HUES6 (cell line): Measurements from ENCODE around the gene OTOF.
"Not testable (repeated sequence)": the region's sequence is repeated elsewhere in the genome, so short reads cannot be mapped to it uniquely, and the experiment has no call there.

ENCODE experiments used
- H3K27ac ChIP-seq: 2 replicates; pipeline ENCODE4 v1.7.0; 2013; ENCODE audit warnings: low read depth, mild to moderate bottlenecking, low read length, inconsistent platforms
- H3K27me3 ChIP-seq: 2 replicates; pipeline ENCODE4 v1.6.1; 2013; ENCODE audit warnings: low read length; ENCODE audit not compliant: control insufficient read depth, insufficient read depth
- H3K36me3 ChIP-seq: 2 replicates; pipeline ENCODE4 v1.6.1; 2013; ENCODE audit warnings: low read length; ENCODE audit not compliant: control insufficient read depth, insufficient read depth
- H3K4me1 ChIP-seq: 2 replicates; pipeline ENCODE4 v1.6.1; 2013; ENCODE audit warnings: low read length; ENCODE audit not compliant: control insufficient read depth, insufficient read depth
- H3K4me3 ChIP-seq: 2 replicates; pipeline ENCODE4 v1.5.1; 2013; ENCODE audit warnings: low read depth, low read length
- H3K9ac ChIP-seq: one replicate; pipeline ENCODE4 v1.6.1; 2013; ENCODE audit warnings: mild to moderate bottlenecking, low read length
- H3K9me3 ChIP-seq: 2 replicates; pipeline ENCODE4 v1.6.1; 2013; ENCODE audit warnings: low read depth, low read length; ENCODE audit not compliant: control insufficient read depth, insufficient read depth

The OTOF gene

DNA sequence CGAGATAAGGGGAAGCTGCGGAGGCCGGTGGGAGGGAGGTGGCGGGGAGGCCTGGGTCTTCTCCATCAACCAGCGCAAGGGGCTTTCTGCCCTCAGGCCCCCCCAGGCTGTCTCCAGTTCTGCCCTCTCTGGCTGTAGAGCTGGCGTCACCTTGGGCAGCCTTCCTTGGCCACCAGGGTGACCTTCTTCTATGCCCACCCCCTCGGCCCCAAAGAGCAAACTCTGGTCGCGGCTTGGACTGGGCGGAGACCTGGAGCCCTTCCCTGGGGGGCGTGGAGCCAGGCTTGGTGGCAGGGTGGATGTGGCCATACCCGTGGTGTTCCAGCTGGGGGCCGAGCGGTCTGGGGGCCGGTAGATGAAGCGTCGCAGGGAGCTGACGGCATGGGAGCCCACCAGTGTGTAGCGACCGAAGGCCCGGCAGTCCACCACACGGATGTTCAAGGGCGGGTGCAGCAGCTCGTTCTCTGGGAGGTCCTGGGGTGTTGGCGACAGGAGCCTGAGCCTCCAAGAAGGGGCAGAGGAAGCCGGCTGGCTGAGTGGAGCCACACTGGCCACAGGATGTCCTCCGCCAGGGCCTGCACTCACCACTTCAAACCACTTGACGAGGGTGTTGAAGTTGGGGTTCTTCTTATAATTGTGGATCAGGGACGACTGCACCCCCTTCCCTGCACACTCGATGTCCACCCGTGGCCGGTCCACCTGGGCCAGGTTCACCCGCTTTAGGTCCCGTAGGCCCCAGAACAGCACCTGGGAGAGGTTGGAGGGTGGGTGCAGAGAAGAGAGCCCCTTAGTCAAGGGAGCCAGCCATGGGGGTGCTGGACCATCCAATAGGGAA, 4.9 kb downstream of the OTOF start:
- H3K9me3 ChIP-seq, result peaks cover 3% of the 10 kb centered on the region; the same call in 1 of the 2 replicates
- H3K4me3 ChIP-seq, result no peak overlapping the region

DNA sequence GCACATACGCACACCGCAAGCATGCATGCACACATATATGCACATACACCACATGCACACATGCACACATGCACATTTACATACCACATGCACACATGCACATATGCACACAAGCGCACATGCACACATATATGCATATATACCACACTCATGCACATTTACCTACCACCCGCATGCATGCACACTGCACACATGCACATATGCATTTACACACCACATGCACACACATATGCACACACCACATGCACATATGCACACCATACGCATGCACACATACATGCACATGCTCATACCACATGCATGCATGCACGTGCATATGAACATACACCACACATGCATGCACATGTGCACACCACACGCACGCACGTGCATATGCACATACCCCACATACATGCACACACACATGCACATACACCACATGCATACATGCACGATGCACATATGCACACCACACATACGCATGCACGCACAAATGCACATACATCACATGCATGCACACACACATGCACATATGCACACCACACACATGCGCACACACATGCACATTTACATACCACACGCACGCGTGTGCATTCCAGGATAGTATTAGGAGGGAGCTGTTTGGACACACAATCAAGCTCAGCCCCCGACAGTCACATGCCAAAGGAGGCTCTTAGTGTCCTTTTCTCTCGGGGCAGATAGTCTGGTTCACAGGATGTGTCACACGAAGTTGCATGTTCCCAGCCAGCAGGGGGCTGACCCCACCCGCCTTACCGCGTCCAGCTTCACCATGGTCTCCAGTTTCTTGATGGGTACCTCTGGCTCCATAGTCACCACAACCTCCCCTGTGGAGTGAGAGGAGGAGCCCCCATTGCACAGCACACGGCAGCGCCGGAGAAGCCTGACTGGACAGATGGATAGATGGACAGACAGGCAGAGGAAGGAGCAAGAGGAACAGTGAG, 5.9 kb downstream of the OTOF start:
- H3K9me3 ChIP-seq, result peaks cover 3% of the 10 kb centered on the region; the same call in 1 of the 2 replicates
- H3K36me3 ChIP-seq, result no peaks in the 10 kb centered on the region
- H3K27ac ChIP-seq, result no peak overlapping the region
- no peaks in the 10 kb centered on the region; the same call in 1 of the 2 replicates for H3K4me1 ChIP-seq
- H3K9ac ChIP-seq, result no peak overlapping the region
- H3K27me3 ChIP-seq, result no peaks in the 10 kb centered on the region
- no peak overlapping the region for H3K4me3 ChIP-seq

More for the DNA sequence above, 4.9 kb downstream of the OTOF start:
- Histone ChIP-seq H3K36me3 (no peaks in the 10 kb centered on the region), H3K27ac (no peak overlapping the region), H3K4me1 (peaks cover 4% of the 10 kb centered on the region; the same call in 1 of the 2 replicates), H3K27me3 (no peaks in the 10 kb centered on the region), H3K9ac (no peak overlapping the region)

DNA sequence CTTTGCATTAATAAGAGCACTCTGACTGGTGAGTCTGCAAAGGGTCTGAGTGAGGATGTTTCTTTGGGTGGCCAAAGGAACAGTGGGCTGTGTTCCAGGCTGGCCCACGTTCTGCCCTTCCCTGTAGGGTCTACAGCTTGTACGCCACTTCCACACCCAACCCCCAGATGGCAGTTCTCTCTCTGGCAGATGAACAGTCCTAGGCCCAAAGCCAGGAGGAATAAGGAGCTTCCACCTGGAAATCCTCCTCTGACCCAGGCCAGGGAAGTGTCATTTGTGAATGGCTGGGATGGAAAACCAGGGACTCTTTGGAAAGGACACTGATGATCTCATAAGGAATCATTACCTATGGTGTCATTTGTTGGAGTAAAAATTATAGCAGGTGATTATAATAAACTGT, 6.6 kb downstream of the OTOF start:
- Histone ChIP-seq H3K9me3 (peaks cover 3% of the 10 kb centered on the region; the same call in 1 of the 2 replicates), H3K4me3 (no peak overlapping the region), H3K27me3 (no peaks in the 10 kb centered on the region), H3K36me3 (no peaks in the 10 kb centered on the region), H3K4me1 (no peaks in the 10 kb centered on the region), H3K9ac (no peak overlapping the region), H3K27ac (no peak overlapping the region)

DNA sequence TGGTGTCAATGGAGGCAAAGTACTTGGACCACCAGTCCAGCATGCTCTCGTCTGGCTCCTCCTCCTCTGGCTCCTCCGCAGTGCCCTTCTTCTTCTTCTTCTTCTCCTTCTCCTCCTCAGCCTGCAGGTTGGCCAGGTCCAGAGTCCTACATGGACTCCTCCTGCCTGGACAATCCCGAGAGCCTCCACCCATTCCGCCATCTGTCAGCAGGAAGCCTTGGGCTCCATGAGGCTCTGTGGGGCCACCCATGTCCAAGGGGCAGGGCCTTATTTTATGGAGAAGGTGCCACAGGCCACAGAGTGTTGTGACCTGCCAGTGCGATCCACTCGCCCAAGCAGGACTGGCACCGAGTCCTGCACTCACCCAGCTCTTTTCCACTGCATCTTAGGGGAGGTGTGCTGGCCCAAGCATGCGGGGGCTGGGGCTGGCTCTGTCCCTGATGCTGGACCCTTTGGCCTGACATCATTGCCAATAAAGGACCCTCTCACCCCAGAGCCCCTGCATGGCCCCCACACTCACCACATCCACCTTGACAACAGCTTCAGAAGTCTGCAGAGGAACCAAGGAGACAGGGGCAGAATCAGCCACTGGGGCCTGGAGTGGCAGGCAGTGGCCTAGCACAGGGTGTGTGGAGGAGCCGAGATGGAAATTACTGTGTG, 7.2 kb downstream of the OTOF start:
- no peaks in the 10 kb centered on the region for H3K36me3 ChIP-seq
- H3K4me3 ChIP-seq, result no peak overlapping the region
- H3K9me3 ChIP-seq, result peaks cover 3% of the 10 kb centered on the region; the same call in 1 of the 2 replicates
- H3K9ac ChIP-seq, result no peak overlapping the region
- H3K4me1 ChIP-seq, result no peaks in the 10 kb centered on the region
- no peak overlapping the region for H3K27ac ChIP-seq
- no peaks in the 10 kb centered on the region for H3K27me3 ChIP-seq

DNA sequence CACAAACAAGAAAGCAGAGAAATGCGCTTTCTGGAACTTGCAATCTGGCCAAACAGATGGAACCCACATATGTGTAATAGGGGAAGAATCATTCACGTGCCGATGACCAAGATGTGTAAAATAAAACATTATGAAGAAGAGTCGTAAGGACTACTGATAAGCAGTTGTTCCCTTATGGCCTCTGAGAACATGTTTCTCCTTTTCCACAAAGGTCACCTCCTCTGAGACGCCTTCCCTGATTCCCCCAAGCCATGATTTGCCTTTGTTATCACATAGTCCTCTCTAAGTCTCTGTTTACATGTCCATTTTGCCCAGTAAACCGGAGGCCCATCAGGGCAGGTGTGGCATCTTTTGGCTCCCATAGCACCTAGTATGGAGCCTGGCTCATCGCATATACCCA, 8.0 kb downstream of the OTOF start:
- Histone ChIP-seq H3K36me3 (no peaks in the 10 kb centered on the region), H3K27ac (no peak overlapping the region), H3K4me1 (no peaks in the 10 kb centered on the region), H3K27me3 (no peaks in the 10 kb centered on the region), H3K9ac (no peak overlapping the region), H3K4me3 (no peak overlapping the region), H3K9me3 (peaks cover 3% of the 10 kb centered on the region; the same call in 1 of the 2 replicates)

DNA sequence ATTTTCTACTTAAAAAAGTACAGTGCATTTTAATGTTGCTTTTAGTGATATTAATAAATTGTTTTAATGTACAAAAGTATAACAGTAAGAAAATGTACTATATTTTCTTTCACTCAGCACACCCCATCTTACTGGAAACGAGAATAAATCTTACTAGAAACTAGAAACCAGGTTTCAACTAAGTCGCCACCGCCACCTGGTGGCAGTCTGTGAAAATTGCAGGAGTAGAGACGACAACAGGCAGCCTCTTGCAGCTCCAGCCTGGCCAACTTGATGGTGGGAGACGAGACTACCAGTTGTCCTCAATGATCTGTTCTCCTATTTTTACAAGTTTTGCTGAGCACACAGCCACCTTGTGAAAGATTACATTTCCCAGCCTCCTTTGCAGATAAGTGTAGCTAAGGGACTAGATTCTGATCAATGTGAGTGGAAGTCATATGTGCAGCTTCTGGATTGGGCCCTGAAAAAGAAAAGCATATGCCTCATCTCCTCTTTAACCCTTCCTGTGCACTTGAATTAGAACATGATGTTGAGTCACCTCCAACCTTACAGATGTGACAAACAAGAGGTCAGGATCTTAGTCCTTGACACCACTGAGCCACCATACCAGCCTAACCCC, 8.7 kb downstream of the OTOF start:
- H3K27ac ChIP-seq, result no peak overlapping the region
- H3K27me3 ChIP-seq, result no peaks in the 10 kb centered on the region
- H3K9me3 ChIP-seq, result peaks cover 3% of the 10 kb centered on the region; the same call in 1 of the 2 replicates
- no peak overlapping the region for H3K9ac ChIP-seq
- no peak overlapping the region for H3K4me3 ChIP-seq
- H3K4me1 ChIP-seq, result peaks cover 2% of the 10 kb centered on the region; the same call in 1 of the 2 replicates
- H3K36me3 ChIP-seq, result no peaks in the 10 kb centered on the region

DNA sequence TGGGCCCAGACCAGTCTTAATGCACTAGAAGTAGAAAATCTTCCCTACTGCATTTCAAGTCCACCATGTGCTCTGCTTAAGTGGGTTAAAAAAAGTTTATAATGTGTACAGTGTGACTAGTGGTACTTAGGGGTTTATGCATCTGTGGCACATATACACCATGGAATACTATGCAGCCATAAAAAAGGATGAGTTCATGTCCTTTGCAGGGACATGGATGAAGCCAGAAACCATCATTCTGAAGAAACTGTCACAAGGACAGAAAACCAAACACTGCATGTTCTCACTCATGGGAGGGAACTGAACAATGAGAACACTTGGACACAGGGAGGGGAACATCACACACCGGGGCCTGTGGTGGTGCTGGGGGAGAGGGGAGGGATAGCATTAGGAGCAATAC, 9.4 kb downstream of the OTOF start:
- H3K27ac ChIP-seq, H3K36me3 ChIP-seq, H3K4me1 ChIP-seq, H3K4me3 ChIP-seq, H3K9me3 ChIP-seq, H3K27me3 ChIP-seq, H3K9ac ChIP-seq: not testable (repeated sequence)

DNA sequence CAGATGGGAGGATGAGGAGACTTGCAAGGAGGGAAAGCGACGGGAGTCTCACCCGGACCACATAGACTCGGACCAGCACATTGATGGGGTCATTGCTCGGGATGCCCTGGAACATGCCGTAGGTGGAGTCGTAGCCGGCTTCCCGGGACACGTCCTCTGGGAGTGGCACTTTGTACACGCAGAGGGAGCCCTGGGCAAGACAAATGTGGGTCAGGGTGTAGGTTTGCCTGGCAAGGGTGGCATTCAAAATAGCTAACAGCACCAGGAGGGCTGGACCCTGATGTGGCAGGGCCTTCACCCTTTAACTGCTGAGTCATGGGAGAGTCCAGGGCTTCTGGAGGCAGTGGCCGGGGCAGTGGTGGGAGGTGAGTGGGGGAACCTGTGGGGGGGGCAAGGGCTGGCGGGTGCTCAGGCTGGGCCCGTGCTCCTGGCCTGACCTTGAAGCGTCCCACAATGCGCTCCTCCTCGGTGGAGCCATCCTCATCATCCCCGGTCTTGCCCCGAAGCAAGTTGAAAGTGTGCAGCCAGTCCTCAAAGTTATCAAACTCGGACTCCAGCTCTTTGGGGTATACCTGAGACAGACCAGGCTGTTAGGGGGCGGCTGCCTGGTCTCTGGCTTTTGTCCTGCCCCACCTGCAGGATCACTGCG, 11.1 kb downstream of the OTOF start:
- H3K4me1 ChIP-seq, result peaks cover 19% of the 10 kb centered on the region; the same call in 1 of the 2 replicates
- H3K27ac ChIP-seq, result no peak overlapping the region
- no peaks in the 10 kb centered on the region for H3K27me3 ChIP-seq
- peaks cover 3% of the 10 kb centered on the region; the same call in 1 of the 2 replicates for H3K9me3 ChIP-seq
- no peak overlapping the region for H3K9ac ChIP-seq
- H3K36me3 ChIP-seq, result no peaks in the 10 kb centered on the region
- no peak overlapping the region for H3K4me3 ChIP-seq

DNA sequence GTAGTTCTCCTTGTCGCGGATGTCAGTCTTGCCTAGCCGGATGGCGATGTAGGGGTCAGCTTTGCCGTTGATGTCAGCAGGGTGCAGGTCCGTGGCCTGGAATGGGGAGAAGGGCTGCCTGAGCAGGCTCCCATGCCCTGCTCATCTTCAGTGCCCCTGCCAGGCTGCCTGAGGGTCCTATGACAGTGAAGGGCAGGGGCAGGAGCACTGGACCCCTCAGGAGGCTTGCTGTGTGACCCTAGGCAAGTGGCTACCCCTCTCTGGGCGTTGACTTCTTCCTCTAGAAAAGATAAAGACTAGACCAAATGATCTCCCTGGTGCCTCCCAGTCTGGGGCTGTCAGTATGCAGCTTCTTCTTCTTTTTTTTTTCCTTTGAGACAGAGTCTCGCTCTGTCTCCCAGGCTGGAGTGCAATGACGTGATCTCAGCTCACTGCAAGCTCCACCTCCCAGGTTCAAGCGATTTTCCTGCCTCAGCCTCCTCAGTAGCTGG, 11.9 kb downstream of the OTOF start:
- no peak overlapping the region for H3K27ac ChIP-seq
- peaks cover 19% of the 10 kb centered on the region; the same call in 1 of the 2 replicates for H3K4me1 ChIP-seq
- H3K9ac ChIP-seq, result no peak overlapping the region
- H3K27me3 ChIP-seq, result no peaks in the 10 kb centered on the region
- no peak overlapping the region for H3K4me3 ChIP-seq
- H3K9me3 ChIP-seq, result peaks cover 3% of the 10 kb centered on the region; the same call in 1 of the 2 replicates
- no peaks in the 10 kb centered on the region for H3K36me3 ChIP-seq
